Heart right ventricle (tissue), 16 donors: ENCODE data around the gene CAMSAP3. TPM values are rescaled to one million over a fixed set of nuclear protein-coding genes. Genes with fewer than 3 reads are reported as not detected.

Experiments used
- ATAC-seq, 8 donors: fragments of 200-7000 bp; cut with Tn5 transposase; one replicate each; pipeline ENCODE4 v1.9.1; 2020; ENCODE audit warnings: mild to moderate bottlenecking in 8 of 8, moderate library complexity in 8 of 8, moderate number of reproducible peaks in 1 of 8
- DNase-seq, 2 donors: peaks; one replicate each; pipeline ENCODE4 v3.0.0-alpha.2; 2020
- H3K27ac ChIP-seq, 10 donors: fragments of 200-600 bp; sonication (generic) in 2 of 10; one replicate each; pipeline versions ENCODE4 v1.5.0 to v1.8.0; 2020 to 2022; ENCODE audit warnings: mild to moderate bottlenecking in 3 of 10
- H3K27me3 ChIP-seq, 7 donors: fragments of 200-600 bp; one replicate each; pipeline ENCODE4 v1.8.0; 2021 to 2022; ENCODE audit warnings: mild to moderate bottlenecking in 2 of 7
- H3K36me3 ChIP-seq, 9 donors: fragments of 200-600 bp; sonication (generic) in 1 of 9; one replicate each; pipeline versions ENCODE4 v1.5.0 to v1.8.0; 2020 to 2022; ENCODE audit warnings: mild to moderate bottlenecking in 2 of 9
- H3K4me1 ChIP-seq, 9 donors: fragments of 200-600 bp; sonication (generic) in 1 of 9; one replicate each; pipeline versions ENCODE4 v1.5.0 to v1.8.0; 2020 to 2022; ENCODE audit warnings: mild to moderate bottlenecking in 4 of 9
- H3K4me3 ChIP-seq, 10 donors: fragments of 200-600 bp; sonication (generic) in 2 of 10; one replicate each; pipeline versions ENCODE4 v1.5.0 to v1.8.0; 2020 to 2022; ENCODE audit warnings: mild to moderate bottlenecking in 7 of 10, moderate library complexity in 2 of 10
- H3K9me3 ChIP-seq, 11 donors: fragments of 200-600 bp in 10 of 11; sonication (generic) in 2 of 11; one replicate each; pipeline versions ENCODE4 v1.5.0 to v1.8.0; 2013 to 2022; ENCODE audit warnings: mild to moderate bottlenecking in 2 of 11, control low read depth in 1 of 11, moderate library complexity in 1 of 11
- CTCF ChIP-seq, 9 donors: fragments of 200-600 bp; sonication (generic) in 2 of 9; IDR thresholded peaks; one replicate each; pipeline versions ENCODE4 v1.5.0 to v1.8.0; 2021 to 2022; ENCODE audit warnings: antibody characterized with exemption in 9 of 9, mild to moderate bottlenecking in 5 of 9, moderate library complexity in 1 of 9
- WGBS, 2 donors: extraction: QIAGEN DNeasy Blood & Tissue Kit; methylation state at CpG; one replicate each; pipeline ENCODE4 v1.1.7; 2013; ENCODE audit warnings: inconsistent platforms in 1 of 2; 5-methylcytosine and 5-hydroxymethylcytosine counted together
- intact Hi-C, 10 donors: fragments of 100-400 bp; cut with DNase I; formaldehyde crosslinking; loops; one replicate each; pipeline versions ENCODE4 v1.11.1 to v1.14.2; 2022
- polyA plus RNA-seq, 2 donors: library from polyadenylated mRNA; stranded (reverse); fragments of 200-250 nt; gene quantifications; one replicate each; pipeline ENCODE4 v1.2.3, GENCODE V29; 2013
- total RNA-seq, 10 donors: library from RNA; stranded (reverse); fragmentation: NEBNext Ultra II Directional in 3 of 10; extraction: Animal tissue kit (Norgen Biotek cat#: 25700) in 3 of 10; gene quantifications; one replicate each; pipeline versions ENCODE4 v1.2.1 to v1.2.4, GENCODE V29; 2021 to 2023
- donor health status: Arrhythmogenic right ventricular cardiomyopathy.
- donor health status: ischemic (EF 13 %, LVEDD 7.1; RV severe dilation, severe dysfunction).
- donor health status: healthy with polysubstance abuse.
- donor health status: DM: no; HTN: yes; CAD: no.
- donor health status: DM: no; HTN: no; CAD: no.
- donor health status: ischemic (EF 25% LVEDD 6.9; RV normal size, moderate dysfunction).
- donor health status: ischemic (EF 25% LVEDD 5.7; RV mildly dilated, moderate dysfunction).
- donor health status: healthy.
- donor health status: DM: yes; HTN: yes; CAD: no.
- donor health status: Ischemic cardiomyopathy.
- donor health status: ischemic (EF 35%, LVEDD 5.7; RV mildly dilated, moderate dysfunction).
- donor health status: nonischemic (EF 11% LVEDD 7.7; RV severe dilation, severe dysfunction).
- donor health status: DM: yes; HTN: yes; CAD: no.
- donor health status: PGD.
- donor health status: ischemic (EF 29% LVEDD 5.4; RV normal size, mild dysfunction).
- donor health status: nonischemic (EF 23%, LVEDD 6.1; RV moderate dilation, normal function).

CAMSAP3 gene
- total and polyA plus RNA-seq, 12 donors = 0.03 to 2.0 (median 0.29) TPM

GRCh38 chr19:7549429-7550148, 46.1 kb upstream of the CAMSAP3 start:
- TF ChIP-seq CTCF (IDR thresholded peaks at IDR 0.05) = no peak
- H3K27me3 ChIP-seq = no peaks in the 10 kb centered on the region
- WGBS, 2 donors = 88 to 96% methylated on average over 36 of the region's 36 CpGs
- peaks cover 0 to 21% (median 0%) of the 10 kb centered on the region in 9 donors for H3K4me1 ChIP-seq
- peaks cover 0 to 67% (median 11%) of the 10 kb centered on the region in 9 donors for H3K36me3 ChIP-seq
- intact Hi-C loops = no loop called here
- DNase-seq (no peak), ATAC-seq (no peak)
- no peak overlapping the region for H3K27ac ChIP-seq
- no peaks in the 10 kb centered on the region for H3K9me3 ChIP-seq
- H3K4me3 ChIP-seq = no peak overlapping the region

- TF ChIP-seq CTCF (IDR thresholded peaks at IDR 0.05) = no peak
- intact Hi-C loops = no loop called here
- ATAC-seq = peak in 2 of 8 donors; percentile 3 to 52
- 95 to 96% methylated on average over 41 of the region's 41 CpGs for WGBS, 2 donors
- no peaks in the 10 kb centered on the region for H3K27me3 ChIP-seq
- peaks cover 0 to 14% (median 0%) of the 10 kb centered on the region in 9 donors for H3K4me1 ChIP-seq
- no peak for DNase-seq
- peaks cover 0 to 67% (median 16%) of the 10 kb centered on the region in 9 donors for H3K36me3 ChIP-seq
- H3K27ac ChIP-seq = no peak overlapping the region
- H3K4me3 ChIP-seq = no peak overlapping the region
- H3K9me3 ChIP-seq = no peaks in the 10 kb centered on the region
Measured at GRCh38 chr19:7550169-7550770, 45.4 kb upstream of the CAMSAP3 start.

- Histone ChIP-seq H3K4me1 (peaks cover 0 to 7% (median 0%) of the 10 kb centered on the region in 9 donors), H3K36me3 (peaks cover 0 to 69% (median 20%) of the 10 kb centered on the region in 9 donors), H3K9me3 (no peaks in the 10 kb centered on the region), H3K27ac (peak overlapping the region in 1 of 10 donors; percentile 10), H3K4me3 (peak overlapping the region in 8 of 10 donors; percentile 10 to 45 (median 41)), H3K27me3 (no peaks in the 10 kb centered on the region)
- ATAC-seq (peak; percentile 92 to 96 (median 94)), DNase-seq (peak; percentile 69 to 74)
- intact Hi-C loops = loop anchor here in 1 of 10 donors (1.0 kb wide), 1 partner anchor 16 kb away; the partner anchor contains the start of gene PNPLA6
- 28 to 35% methylated on average over 44 to 51 of the region's 51 CpGs for WGBS, 2 donors
- TF ChIP-seq CTCF (IDR thresholded peaks at IDR 0.05) = no peak
Measured at GRCh38 chr19:7550987-7551761, 44.5 kb upstream of the CAMSAP3 start.

DNA sequence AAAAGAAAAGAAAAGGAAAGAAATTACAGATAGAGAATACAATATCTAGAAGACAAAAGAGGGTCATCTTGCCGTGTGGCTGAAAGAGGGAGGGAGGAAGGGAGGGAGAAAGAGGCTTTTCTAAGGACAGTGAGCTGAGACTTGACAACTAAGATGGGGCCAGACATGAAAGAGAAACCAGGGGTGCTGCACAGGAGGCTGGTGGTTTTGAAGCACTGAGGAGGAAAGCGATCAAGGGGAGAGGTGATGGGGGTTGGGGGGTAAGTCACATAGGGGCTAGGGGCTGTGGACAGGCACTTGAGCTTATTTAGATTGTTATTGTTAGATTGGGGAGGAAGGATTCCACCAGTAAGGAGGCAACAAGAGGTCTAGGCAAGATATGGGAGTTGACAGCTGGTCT, 42.9 kb upstream of the CAMSAP3 start:
- DNase-seq (no peak), ATAC-seq (no peak)
- Histone ChIP-seq H3K4me1 (peaks cover 0 to 6% (median 0%) of the 10 kb centered on the region in 9 donors), H3K9me3 (no peaks in the 10 kb centered on the region), H3K36me3 (peaks cover 0 to 79% (median 33%) of the 10 kb centered on the region in 9 donors), H3K27ac (no peak overlapping the region), H3K4me3 (no peak overlapping the region), H3K27me3 (no peaks in the 10 kb centered on the region)
- whole genome bisulfite sequencing, 2 donors = 71 to 91% methylated on average over 2 of the region's 2 CpGs
- TF ChIP-seq CTCF (IDR thresholded peaks at IDR 0.05) = no peak
- intact Hi-C loops = no loop called here
